GM10847 (cell line): ENCODE results near the gene DONSON.

ENCODE experiments used
- POLR2A ChIP-seq: IDR thresholded peaks from 2 replicates; pipeline ENCODE4 v1.6.1; 2011; ENCODE audit not compliant: insufficient read length; ENCODE audit errors: extremely low read depth

DONSON gene

GRCh38 chr21:33544451-33545195, 43.9 kb downstream of the DONSON start:
- TF ChIP-seq POLR2A, result no peak

- no peak for TF ChIP-seq POLR2A
Observed at GRCh38 chr21:33543505-33544129, 44.9 kb downstream of the DONSON start.

GRCh38 chr21:33542640-33543504, 45.6 kb downstream of the DONSON start, which contains the start of gene SON:
Gene SON, plus strand, starts transcription at chr21:33543038. Its CDS starts 55 bp downstream, at chr21:33543093.
- peak; percentile 80 for TF ChIP-seq POLR2A

- TF ChIP-seq POLR2A, result peak; percentile 60
Observed at GRCh38 chr21:33541756-33542639, 46.5 kb downstream of the DONSON start, which contains the start of gene GART. Gene GART, minus strand, starts transcription at chr21:33542117. Its CDS starts 2,802 bp downstream, at chr21:33539315.

- TF ChIP-seq POLR2A, result no peak
Observed at GRCh38 chr21:33541105-33541711, 47.3 kb downstream of the DONSON start.

- no peak for TF ChIP-seq POLR2A
Observed at GRCh38 chr21:33540711-33541104, 47.8 kb downstream of the DONSON start.

GRCh38 chr21:33539616-33540015, 48.9 kb downstream of the DONSON start:
- no peak for TF ChIP-seq POLR2A

GRCh38 chr21:33537212-33537611, 51.3 kb downstream of the DONSON start:
- TF ChIP-seq POLR2A, result no peak

GRCh38 chr21:33531007-33531406, 57.5 kb downstream of the DONSON start:
- TF ChIP-seq POLR2A, result no peak
